SH-SY5Y (cell line): ENCODE data around the gene FBXO31.

ENCODE experiments used
- GATA2 ChIP-seq: IDR thresholded peaks from 2 replicates; pipeline ENCODE4 v1.6.1; 2011; ENCODE audit warnings: mild to moderate bottlenecking, low read depth, low read length
- GATA3 ChIP-seq: IDR thresholded peaks from 2 replicates; pipeline ENCODE4 v1.6.1; 2011; ENCODE audit warnings: low read depth, mild to moderate bottlenecking, low read length, moderate library complexity

DNA sequence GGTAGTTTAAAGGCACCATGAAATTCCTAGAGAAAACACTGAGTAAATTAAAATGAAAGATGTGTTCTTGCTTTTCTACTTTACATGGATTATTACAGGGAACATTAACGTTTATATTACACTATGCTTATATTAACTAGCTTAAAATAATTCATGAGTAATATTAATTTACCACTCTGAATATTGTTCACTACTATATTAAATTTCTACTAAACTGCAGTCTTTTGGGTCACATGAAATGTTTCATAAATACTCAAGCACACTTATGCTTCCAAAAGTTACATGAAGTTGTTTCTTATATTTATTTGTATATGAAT is 5.2 kb upstream of the FBXO31 start:
- TF ChIP-seq GATA3 (no peak), GATA2 (no peak)
